HAP-1 (cell line): Measurements from ENCODE around the gene RAF1.
"Not testable (repeated sequence)": the region's sequence is repeated elsewhere in the genome, so short reads cannot be mapped to it uniquely, and the experiment has no call there.

Experiments used
- DNase-seq, 2 experiments: peaks; one replicate each; pipeline ENCODE4 v3.0.0-alpha.2; 2016 to 2020; ENCODE audit warnings: low spot score in 2 of 2
- H3K27me3 ChIP-seq: fragments of 250-450 bp; sonication (Bioruptor Pico); 2 replicates; pipeline ENCODE4 v1.5.1; 2020; ENCODE audit warnings: low read depth, mild to moderate bottlenecking, moderate library complexity
- H3K36me3 ChIP-seq: fragments of 250-450 bp; sonication (Bioruptor Pico); replicated peaks from 2 replicates; pipeline ENCODE4 v1.5.1; 2020; ENCODE audit warnings: mild to moderate bottlenecking
- H3K4me1 ChIP-seq: fragments of 250-450 bp; sonication (Bioruptor Pico); 2 replicates; pipeline ENCODE4 v1.5.1; 2020; ENCODE audit warnings: mild to moderate bottlenecking
- H3K4me3 ChIP-seq: fragments of 250-450 bp; sonication (Bioruptor Pico); 2 replicates; pipeline ENCODE4 v1.5.1; 2020; ENCODE audit warnings: mild to moderate bottlenecking, moderate library complexity
- H3K9me3 ChIP-seq: fragments of 250-450 bp; sonication (Bioruptor Pico); 2 replicates; pipeline ENCODE4 v1.5.1; 2020; ENCODE audit warnings: mild to moderate bottlenecking, moderate library complexity
- in situ Hi-C: fragments of 300-500 bp; cut with MboI; formaldehyde crosslinking; loops from 3 replicates; pipeline ENCODE4 v1.14.3; 2020; ENCODE audit warnings: low sequenced_read_pairs, inconsistent platforms, mixed read lengths

RAF1 gene

GRCh38 chr3:12663936-12664908 is at the start of gene RAF1:
Gene RAF1, minus strand, starts transcription at chr3:12664117. Its CDS starts 45,396 bp downstream, at chr3:12618721.
- Histone ChIP-seq H3K27me3 (no peaks in the 10 kb centered on the region), H3K9me3 (no peaks in the 10 kb centered on the region), H3K4me1 (peaks cover 22% of the 10 kb centered on the region), H3K4me3 (peak within 1 kb of the TSS; percentile 95), H3K36me3 (no peaks in the 10 kb centered on the region; the same call in 1 of the 2 replicates)
- DNase-seq = peak; percentile 95 to 99
- in situ Hi-C loops = no loop called here

GRCh38 chr3:12710062-12710461 is 46.1 kb upstream of the RAF1 start:
- Histone ChIP-seq H3K36me3 (no peaks in the 10 kb centered on the region), H3K4me3 (no peak overlapping the region), H3K4me1 (no peaks in the 10 kb centered on the region), H3K27me3 (peaks cover 3% of the 10 kb centered on the region; the same call in 1 of the 2 replicates), H3K9me3 (no peaks in the 10 kb centered on the region)
- DNase-seq = no peak
- in situ Hi-C loops = no loop called here

- DNase-seq = no peak
- H3K36me3 ChIP-seq = no peaks in the 10 kb centered on the region
- in situ Hi-C loops = no loop called here
- H3K4me1 ChIP-seq = no peaks in the 10 kb centered on the region
- H3K4me3 ChIP-seq = no peak overlapping the region
- peaks cover 3% of the 10 kb centered on the region; the same call in 1 of the 2 replicates for H3K27me3 ChIP-seq
- no peaks in the 10 kb centered on the region for H3K9me3 ChIP-seq
These were observed 45.4 kb upstream of the RAF1 start for GRCh38 chr3:12709334-12709733.

- in situ Hi-C loops = no loop called here
- no peak overlapping the region for H3K4me3 ChIP-seq
- H3K9me3 ChIP-seq = no peaks in the 10 kb centered on the region
- H3K36me3 ChIP-seq = no peaks in the 10 kb centered on the region
- no peak for DNase-seq
- peaks cover 3% of the 10 kb centered on the region; the same call in 1 of the 2 replicates for H3K27me3 ChIP-seq
- H3K4me1 ChIP-seq = no peaks in the 10 kb centered on the region
These were observed 44.8 kb upstream of the RAF1 start for GRCh38 chr3:12708584-12709192.

- DNase-seq = no peak
These were observed 43.5 kb upstream of the RAF1 start for GRCh38 chr3:12707449-12707848.

GRCh38 chr3:12706504-12707253 is 42.8 kb upstream of the RAF1 start:
- Histone ChIP-seq H3K4me1 (no peaks in the 10 kb centered on the region), H3K4me3 (no peak overlapping the region), H3K36me3 (no peaks in the 10 kb centered on the region), H3K9me3 (no peaks in the 10 kb centered on the region), H3K27me3 (peaks cover 3% of the 10 kb centered on the region; the same call in 1 of the 2 replicates)
- in situ Hi-C loops = no loop called here
- DNase-seq = peak; percentile 71 to 79

More at GRCh38 chr3:12707449-12707848, 43.5 kb upstream of the RAF1 start:
- Histone ChIP-seq H3K36me3 (no peaks in the 10 kb centered on the region), H3K4me1 (no peaks in the 10 kb centered on the region), H3K4me3 (no peak overlapping the region), H3K9me3 (no peaks in the 10 kb centered on the region), H3K27me3 (peaks cover 3% of the 10 kb centered on the region; the same call in 1 of the 2 replicates)
- in situ Hi-C loops = no loop called here

- Histone ChIP-seq H3K36me3 (no peaks in the 10 kb centered on the region), H3K4me1 (no peaks in the 10 kb centered on the region), H3K4me3 (no peak overlapping the region), H3K9me3 (no peaks in the 10 kb centered on the region), H3K27me3 (peaks cover 3% of the 10 kb centered on the region; the same call in 1 of the 2 replicates)
- no peak for DNase-seq
- in situ Hi-C loops = no loop called here
These were observed 42.1 kb upstream of the RAF1 start for GRCh38 chr3:12705981-12706380.

- H3K27me3 ChIP-seq = peaks cover 3% of the 10 kb centered on the region; the same call in 1 of the 2 replicates
- H3K4me1 ChIP-seq = no peaks in the 10 kb centered on the region
- in situ Hi-C loops = no loop called here
- no peak for DNase-seq
- H3K9me3 ChIP-seq = no peaks in the 10 kb centered on the region
- no peak overlapping the region for H3K4me3 ChIP-seq
- no peaks in the 10 kb centered on the region for H3K36me3 ChIP-seq
These were observed 41.5 kb upstream of the RAF1 start for GRCh38 chr3:12705374-12705926.

- H3K27me3 ChIP-seq = no peaks in the 10 kb centered on the region; the same call in 1 of the 2 replicates
- no peak overlapping the region for H3K4me3 ChIP-seq
- no peak for DNase-seq
- in situ Hi-C loops = no loop called here
- H3K9me3 ChIP-seq = no peaks in the 10 kb centered on the region
- no peaks in the 10 kb centered on the region for H3K4me1 ChIP-seq
- H3K36me3 ChIP-seq = no peaks in the 10 kb centered on the region
These were observed 38.6 kb upstream of the RAF1 start for GRCh38 chr3:12702501-12702900.

- H3K27me3 ChIP-seq, in situ Hi-C loops, H3K9me3 ChIP-seq, H3K36me3 ChIP-seq, H3K4me1 ChIP-seq, H3K4me3 ChIP-seq: not testable (repeated sequence)
- DNase-seq = peak in 1 of 2 experiments; percentile 20
These were observed 37.7 kb upstream of the RAF1 start for GRCh38 chr3:12701601-12702000.

- no peaks in the 10 kb centered on the region for H3K4me1 ChIP-seq
- in situ Hi-C loops = no loop called here
- H3K9me3 ChIP-seq = no peaks in the 10 kb centered on the region
- DNase-seq = no peak
- H3K27me3 ChIP-seq = no peaks in the 10 kb centered on the region
- no peaks in the 10 kb centered on the region for H3K36me3 ChIP-seq
- no peak overlapping the region for H3K4me3 ChIP-seq
These were observed 36.9 kb upstream of the RAF1 start for GRCh38 chr3:12700800-12701199.

GRCh38 chr3:12695916-12696315 is 32.0 kb upstream of the RAF1 start:
- Histone ChIP-seq H3K36me3 (no peaks in the 10 kb centered on the region), H3K9me3 (no peaks in the 10 kb centered on the region), H3K27me3 (no peaks in the 10 kb centered on the region), H3K4me3 (no peak overlapping the region), H3K4me1 (no peaks in the 10 kb centered on the region; the same call in 1 of the 2 replicates)
- DNase-seq = no peak
- in situ Hi-C loops = no loop called here

- in situ Hi-C loops = no loop called here
- no peak for DNase-seq
- H3K36me3 ChIP-seq = no peaks in the 10 kb centered on the region
- H3K4me3 ChIP-seq = no peak overlapping the region
- H3K4me1 ChIP-seq = no peaks in the 10 kb centered on the region; the same call in 1 of the 2 replicates
- no peaks in the 10 kb centered on the region for H3K9me3 ChIP-seq
- no peaks in the 10 kb centered on the region for H3K27me3 ChIP-seq
These were observed 31.2 kb upstream of the RAF1 start for GRCh38 chr3:12695112-12695511.
